Measurements from ENCODE around the gene HENMT1.

GRCh38 chr1:108695535-108695934, 34.6 kb upstream of the HENMT1 start:
- TF ChIP-seq CTCF (IDR thresholded peaks at IDR 0.05) (no peak), POLR2A (IDR thresholded peaks at IDR 0.05) (no peak)

Data from transverse colon (tissue), 3 donors.